ENCODE measurements around the gene CCDC38.
A peak's percentile ranks its signal among the peaks of the same experiment; 100 is the strongest.
"Not testable (repeated sequence)": the region's sequence is repeated elsewhere in the genome, so short reads cannot be mapped to it uniquely, and the experiment has no call there.

The CCDC38 gene

DNA sequence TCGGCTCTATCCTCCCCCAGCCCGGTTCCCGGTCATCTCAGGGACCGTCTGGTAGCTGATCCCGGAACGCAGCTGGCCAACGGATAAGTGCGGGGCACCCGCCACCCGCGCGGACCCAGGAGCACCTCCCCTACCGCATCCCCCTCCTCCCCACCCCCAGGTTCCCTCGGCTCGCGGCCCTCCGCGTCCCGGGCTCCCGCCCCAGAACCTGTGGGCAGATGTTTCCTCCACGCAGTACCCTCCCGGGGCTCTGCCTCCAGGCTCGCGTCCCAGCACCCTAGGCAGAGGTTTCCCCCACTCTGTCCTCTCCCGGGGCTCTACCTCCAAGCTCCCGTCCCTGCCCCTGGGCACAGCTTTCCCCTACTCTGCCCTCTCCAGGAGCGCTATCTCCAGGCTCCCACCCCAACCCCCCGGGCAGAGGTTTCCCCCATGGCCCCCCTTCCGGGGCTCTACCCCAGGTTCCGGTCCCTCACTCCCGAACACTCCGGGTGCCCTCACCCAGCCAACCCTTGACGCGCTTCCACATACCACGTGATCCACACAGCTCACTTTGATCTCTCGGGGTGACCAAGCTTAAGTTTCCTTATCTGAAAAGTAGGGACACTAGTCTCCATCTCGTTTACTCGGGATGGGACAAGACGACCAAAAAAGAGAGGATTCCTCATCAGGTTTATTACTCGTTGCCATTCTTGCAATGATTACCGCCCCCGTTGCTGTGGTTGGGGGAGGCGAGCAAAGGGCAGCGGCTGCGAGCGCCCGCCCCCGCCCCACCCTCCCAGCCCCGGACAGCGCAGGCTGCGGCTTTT is at the start of gene CCDC38:
Gene CCDC38, minus strand, starts transcription at position 91 of the 806 bp plus-strand sequence. CDS start 6,105 bp downstream, outside the sequence.
- DNase-seq = peak; percentile 75 to 81

- no peak for DNase-seq
Observed at GRCh38 chr12:95990136-95990535, 47.7 kb upstream of the CCDC38 start.

DNA sequence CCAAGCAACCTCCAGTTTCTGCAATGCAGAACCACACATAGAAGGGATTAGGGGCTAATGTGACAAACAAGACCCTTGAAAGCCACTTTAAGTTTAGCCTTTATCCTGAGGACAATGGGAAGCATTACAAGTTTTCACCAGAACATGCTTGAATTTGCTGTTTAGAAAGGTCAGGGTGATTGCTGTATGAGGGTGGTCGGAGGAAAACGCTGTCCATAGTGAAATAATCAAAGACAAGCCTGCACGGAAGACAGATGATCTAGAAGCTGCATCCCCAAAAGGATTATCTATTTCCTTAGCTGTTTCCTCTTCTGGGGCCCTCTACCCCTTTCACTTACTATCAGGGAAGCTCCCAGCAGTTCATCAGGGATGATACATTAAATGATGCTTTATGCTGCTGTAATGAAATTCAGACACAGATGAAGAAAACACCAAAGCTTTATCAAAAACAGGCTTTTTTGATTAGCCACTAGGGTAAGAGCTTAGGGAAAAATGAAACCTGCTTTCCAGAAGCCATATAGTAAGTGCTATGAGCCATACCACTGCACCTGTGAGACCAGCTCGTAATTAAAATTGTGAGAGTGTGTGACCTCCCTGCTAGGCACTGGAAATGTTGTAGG is 47.2 kb upstream of the CCDC38 start:
- no peak for DNase-seq

GRCh38 chr12:95988506-95989275 is 46.3 kb upstream of the CCDC38 start:
- DNase-seq = no peak

DNA sequence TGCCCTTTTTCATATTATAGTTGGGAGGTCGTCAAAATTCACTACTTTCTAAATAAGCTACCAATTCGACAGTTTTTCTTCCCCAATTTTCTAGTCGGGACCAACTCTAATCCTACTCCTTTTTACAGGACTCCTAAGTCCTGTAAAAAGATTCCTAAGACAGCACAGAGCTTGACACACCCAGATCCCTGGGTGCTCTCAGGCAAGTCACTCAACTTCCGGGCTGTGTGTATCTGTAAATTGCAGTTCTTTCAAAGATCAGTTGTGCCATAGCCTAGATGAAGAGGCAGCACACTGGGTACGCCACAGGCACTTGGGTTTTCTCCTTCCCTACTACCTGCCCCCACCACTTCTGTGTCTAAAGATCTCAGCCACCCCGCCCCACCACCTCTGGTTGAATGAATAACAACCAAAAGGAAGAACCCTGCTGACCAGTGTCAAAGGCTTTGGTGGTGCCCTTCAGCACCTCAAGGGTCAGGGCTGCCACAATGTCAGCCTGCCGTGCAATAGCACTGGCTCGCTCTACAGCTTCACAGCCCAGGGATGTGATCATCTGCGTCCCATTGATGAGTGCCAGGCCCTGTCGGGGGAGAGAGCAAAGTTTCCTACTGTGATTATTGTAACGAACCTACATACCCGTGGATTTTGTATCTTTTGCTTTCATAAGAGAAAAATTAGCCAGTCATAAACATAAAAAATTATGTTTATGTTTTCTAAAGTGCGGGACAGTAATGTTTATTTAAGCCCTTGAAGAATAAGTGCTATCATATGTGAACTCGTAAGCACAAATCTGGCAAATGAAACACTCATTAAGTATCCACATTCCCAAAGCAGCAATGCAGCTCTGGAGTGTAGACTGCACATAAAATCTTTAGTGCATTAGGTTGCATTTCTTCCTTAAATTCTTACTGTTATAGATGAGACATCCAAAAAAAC is 44.5 kb upstream of the CCDC38 start:
- no peak for DNase-seq

DNA sequence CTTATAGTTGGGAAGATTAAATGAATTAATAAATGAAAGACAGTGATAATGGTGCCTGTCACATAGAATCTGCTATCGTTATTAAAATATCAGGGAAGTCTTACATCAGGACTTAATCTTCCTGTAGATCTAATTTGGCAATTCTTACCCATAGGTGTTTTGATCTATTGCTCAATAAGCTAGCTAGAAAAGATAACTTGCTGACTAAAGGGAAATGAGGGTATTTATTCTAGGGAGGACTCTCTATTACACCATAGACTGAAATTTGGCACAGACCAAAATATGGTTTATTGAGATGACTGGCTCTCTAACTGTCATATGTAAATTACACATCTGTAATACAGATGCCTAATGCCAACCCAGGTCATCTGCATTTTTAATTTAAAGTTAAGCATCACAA is 42.3 kb upstream of the CCDC38 start:
- DNase-seq = no peak

- DNase-seq = no peak
Observed at GRCh38 chr12:95982602-95983001, 40.2 kb upstream of the CCDC38 start.

DNA sequence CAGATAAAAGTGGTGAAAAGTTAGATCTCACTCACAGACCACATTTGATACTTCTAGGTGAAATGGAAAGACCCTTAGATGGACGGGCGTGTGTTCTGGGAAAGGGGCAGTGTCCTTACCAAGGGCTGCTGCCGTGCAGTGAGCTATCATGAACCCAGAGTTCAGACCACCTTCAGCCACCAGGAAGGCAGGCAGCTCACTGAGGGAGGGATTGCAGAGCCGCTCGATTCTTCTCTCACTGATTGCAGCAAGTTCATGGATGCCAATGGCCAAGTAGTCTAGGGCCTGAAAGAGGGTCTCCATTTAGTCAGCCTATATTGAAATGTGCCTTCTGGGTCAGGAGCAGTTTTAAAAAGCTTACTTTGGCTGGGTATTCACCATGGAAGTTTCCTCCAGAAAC is 38.0 kb upstream of the CCDC38 start:
- DNase-seq = no peak

DNA sequence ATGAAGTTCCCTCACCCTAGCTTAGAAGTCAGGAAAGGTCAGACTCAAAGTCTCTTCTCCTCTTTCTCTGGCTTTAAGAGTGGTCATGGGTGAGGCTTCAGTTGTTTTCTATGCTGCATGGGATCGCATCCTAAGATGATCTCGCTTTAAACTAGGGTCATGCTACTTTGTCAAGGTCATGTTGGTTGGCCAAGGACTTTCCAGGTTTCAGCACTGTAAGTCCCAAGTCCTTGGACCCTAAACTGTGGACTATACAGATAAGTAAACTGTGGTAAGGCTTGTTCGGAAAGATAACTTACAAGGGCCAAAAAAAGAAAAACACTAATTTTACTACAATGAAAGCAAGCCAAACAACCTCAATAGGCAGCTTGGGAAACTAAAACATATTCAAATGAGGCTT is 36.4 kb upstream of the CCDC38 start:
- no peak for DNase-seq

GRCh38 chr12:95978351-95978750 is 35.9 kb upstream of the CCDC38 start:
- no peak for DNase-seq

DNA sequence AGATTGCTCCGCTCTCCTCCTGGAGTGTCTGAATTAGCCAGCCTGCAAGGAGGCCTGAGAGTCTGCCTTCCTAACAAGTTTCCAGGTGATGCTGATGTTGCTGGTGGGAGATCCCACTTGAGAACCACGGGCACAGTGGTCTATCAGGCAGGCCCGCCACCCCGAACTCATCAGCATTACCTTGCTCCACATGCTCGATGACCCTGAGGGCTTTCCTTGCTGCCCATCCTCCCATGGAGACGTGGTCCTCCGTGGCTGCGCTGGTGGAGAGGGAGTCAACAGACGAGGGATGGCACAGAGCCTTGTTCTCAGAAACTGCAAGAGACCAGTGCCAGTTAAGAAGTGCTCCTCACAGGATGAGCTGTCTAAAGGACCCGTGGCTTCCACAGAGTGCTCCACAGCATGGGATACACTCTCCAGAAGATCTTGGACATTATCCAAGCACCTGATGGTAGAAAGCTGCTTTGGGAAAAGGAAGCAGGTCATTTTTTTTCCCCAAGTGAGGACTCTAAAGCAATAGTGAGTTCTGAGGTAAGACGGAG is 35.4 kb upstream of the CCDC38 start:
- DNase-seq = no peak

GRCh38 chr12:95976416-95976832 is 34.0 kb upstream of the CCDC38 start:
- DNase-seq = no peak

- DNase-seq = no peak
Observed at GRCh38 chr12:95975491-95975890, 33.1 kb upstream of the CCDC38 start.

DNA sequence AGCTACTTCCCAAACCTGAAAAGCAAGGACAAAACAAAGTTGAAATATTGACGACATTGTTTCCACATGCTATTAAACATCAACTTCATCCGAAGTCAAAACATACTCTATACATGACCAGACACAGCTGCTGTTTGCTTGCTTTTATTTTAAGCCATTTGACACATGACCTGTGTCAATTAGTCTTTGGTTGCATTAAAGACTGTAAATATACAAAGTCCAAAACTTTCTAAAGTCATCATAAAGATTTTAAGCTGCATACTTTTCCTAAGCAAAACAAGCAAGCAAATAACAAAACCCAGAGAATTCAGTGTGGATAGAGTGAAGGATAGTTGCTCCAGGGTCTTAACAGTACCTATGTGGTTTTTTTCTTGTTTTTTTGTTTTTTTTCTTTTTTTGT is 31.9 kb upstream of the CCDC38 start:
- no peak for DNase-seq

GRCh38 chr12:95972832-95973456 is 30.5 kb upstream of the CCDC38 start:
- no peak for DNase-seq

- DNase-seq = no peak
Observed at GRCh38 chr12:95970905-95971304, 28.5 kb upstream of the CCDC38 start.

- DNase-seq = not testable (repeated sequence)
Observed at GRCh38 chr12:95969116-95969515, 26.7 kb upstream of the CCDC38 start.

DNA sequence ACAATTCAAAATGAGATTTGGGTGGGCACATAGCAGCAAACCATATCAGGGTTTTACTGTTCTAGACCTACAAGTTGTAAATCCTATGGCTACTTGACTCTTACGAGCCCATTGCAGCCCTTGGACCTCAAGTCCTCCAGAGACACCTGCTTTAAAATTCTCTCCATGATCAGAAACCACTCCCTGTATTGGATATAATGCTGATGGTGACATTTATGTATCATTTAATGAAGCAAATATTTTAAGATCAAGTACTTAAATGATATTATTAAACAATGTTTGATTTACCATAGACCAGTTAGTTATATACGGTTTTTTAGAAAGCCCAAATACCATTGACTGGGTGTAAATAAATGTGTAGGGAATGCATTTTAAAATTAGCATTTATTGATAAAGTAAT is 24.9 kb upstream of the CCDC38 start:
- DNase-seq = no peak

GRCh38 chr12:95966287-95966870 is 24.0 kb upstream of the CCDC38 start:
- DNase-seq = no peak

- no peak for DNase-seq
Observed at GRCh38 chr12:95963096-95963495, 20.7 kb upstream of the CCDC38 start.

DNA sequence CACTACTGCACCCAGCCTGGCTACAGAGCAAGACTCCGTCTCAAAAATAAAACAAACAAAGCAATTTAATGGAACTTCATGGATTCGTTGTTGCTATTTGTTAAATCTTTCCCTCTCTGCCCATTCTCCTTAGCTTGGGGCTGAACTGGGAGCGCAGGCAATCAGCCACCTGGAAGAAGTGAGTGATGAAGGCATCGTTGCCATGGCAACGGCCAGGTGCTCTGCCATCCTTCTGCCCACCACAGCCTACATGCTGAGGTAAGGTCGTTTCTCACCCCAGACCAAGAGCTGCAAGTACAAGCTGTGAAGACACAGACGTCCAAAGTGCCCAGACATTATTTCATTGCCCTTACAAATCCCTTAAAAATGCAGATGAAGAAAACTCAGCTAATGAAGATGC is 19.8 kb upstream of the CCDC38 start:
- DNase-seq = no peak
